LNCaP clone FGC (cell line): ENCODE data around the gene ILF2.
"Not testable (repeated sequence)": the region's sequence is repeated elsewhere in the genome, so short reads cannot be mapped to it uniquely, and the experiment has no call there.

Experiments
- DNase-seq: peaks from one replicate; pipeline ENCODE4 v3.0.0-alpha.2; 2011; ENCODE audit warnings: low read depth
- H3K4me3 ChIP-seq: 2 replicates; pipeline ENCODE4 v1.5.1; 2011; ENCODE audit warnings: mild to moderate bottlenecking, low read depth, low read length, control low read depth
- CTCF ChIP-seq: IDR thresholded peaks from 2 replicates; pipeline ENCODE4 v1.5.1; 2012; ENCODE audit warnings: mild to moderate bottlenecking; ENCODE audit not compliant: control insufficient read depth, insufficient read depth; ENCODE audit errors: extremely low read depth

ILF2 gene

DNA sequence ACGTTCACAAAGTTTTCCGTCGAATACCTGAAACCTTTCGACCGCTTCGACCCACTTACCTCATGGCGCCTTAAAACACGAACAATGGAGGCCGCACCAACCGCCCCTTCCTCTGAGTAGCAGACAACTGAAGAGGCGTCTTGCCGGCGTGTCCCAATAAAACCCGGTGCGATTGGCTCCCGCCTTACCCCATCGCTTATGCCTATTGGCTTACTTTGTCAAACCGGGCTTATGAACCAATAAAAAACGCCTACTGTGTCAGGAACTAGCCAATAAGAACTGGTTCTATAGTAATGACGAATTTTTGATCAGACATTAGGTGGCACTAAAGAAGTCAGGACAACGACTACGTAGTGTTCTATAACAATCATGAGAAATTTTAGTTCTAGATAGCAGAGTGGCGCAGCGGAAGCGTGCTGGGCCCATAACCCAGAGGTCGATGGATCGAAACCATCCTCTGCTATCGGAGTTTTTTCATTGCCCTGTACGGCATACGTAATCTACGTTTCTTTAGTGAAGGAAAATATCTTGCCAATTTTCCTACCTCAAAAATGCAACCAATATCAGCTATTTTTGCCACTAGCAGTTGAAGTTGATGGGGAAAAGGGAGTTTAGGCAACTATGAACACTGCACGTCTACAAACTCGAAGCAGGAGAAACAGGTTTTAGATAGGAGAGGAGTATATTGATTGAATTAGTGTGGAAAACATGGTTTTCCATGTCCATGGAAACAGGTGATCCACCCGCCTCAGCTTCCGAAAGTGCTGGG is at the start of gene ILF2:
TSS of gene ILF2 (minus strand) at position 135 of the 769 bp plus-strand sequence. CDS start at position 64, 71 bp downstream.
- H3K4me3 ChIP-seq: peak within 1 kb of the TSS; percentile 94
- peak; percentile 47 for TF ChIP-seq CTCF
- DNase-seq: peak; percentile 99

GRCh38 chr1:153717330-153717729 is 46.5 kb upstream of the ILF2 start:
- DNase-seq: no peak
- no peak overlapping the region for H3K4me3 ChIP-seq
- TF ChIP-seq CTCF: no peak

DNA sequence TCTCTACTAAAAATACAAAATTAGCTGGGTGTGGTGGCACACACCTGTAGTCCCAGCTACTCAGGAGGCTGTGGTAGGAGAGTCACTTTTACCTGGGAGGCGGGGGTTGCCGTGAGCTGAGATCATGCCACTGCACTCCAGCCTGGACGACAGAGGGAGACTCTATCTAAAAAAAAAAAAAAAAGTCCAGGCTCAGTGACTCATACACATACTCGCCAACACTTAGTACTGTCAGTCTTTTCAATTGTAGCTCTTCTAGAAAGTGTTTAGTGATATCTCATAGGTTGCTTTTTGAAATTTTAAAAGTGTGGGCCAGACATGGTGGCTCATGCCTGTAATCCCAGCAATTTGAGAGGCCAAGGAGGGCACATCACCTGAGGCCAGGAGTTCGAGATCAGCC is 45.4 kb upstream of the ILF2 start:
- not testable (repeated sequence) for DNase-seq, H3K4me3 ChIP-seq

GRCh38 chr1:153711026-153711425 is 40.2 kb upstream of the ILF2 start:
- no peak overlapping the region for H3K4me3 ChIP-seq
- no peak for DNase-seq
- TF ChIP-seq CTCF: no peak

- TF ChIP-seq CTCF: no peak
- DNase-seq: no peak
- no peak overlapping the region for H3K4me3 ChIP-seq
These were observed 34.7 kb upstream of the ILF2 start for GRCh38 chr1:153705484-153705883.

- H3K4me3 ChIP-seq: no peak overlapping the region
- no peak for TF ChIP-seq CTCF
- no peak for DNase-seq
These were observed 29.0 kb upstream of the ILF2 start for GRCh38 chr1:153699768-153700167.

DNA sequence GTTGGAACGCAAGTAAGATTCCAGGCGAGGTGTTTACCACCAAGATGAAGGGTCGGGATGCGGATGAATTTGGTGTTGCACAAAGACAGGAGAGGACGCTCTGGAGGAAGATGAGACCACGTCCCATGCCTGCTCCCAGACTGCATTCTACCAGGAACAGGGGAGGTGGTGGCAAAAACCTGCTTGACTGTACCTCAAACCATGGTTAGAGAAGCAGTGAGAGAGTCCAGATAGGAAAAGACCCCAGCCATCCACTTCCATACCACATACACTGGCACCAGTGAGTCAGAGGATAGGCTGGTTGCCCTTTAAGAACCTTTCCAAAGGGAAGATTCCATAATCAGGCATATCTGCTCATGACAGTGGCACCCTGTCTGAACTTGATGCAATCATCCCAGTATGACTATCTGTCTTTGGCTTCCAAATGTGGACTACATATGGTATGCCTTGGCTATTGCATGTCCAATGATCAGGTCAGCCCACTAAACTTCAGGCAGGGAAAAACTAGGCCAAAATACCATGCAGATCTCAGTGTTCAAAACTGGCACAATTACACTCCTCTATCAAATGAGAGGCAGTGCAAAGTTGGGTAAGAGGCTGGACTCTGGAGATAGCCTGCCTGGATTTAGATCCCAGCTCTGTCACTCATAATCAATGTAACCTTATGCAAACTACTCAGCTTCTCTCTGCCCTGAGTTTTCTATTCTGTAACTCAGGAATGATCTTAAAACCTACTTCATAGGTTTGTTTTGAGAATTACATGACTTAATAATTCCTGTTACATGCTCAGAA is 28.3 kb upstream of the ILF2 start:
- no peak for TF ChIP-seq CTCF
- no peak for DNase-seq
- no peak overlapping the region for H3K4me3 ChIP-seq
